GM12865 (cell line): ENCODE measurements around the gene CACNA1S.

ENCODE experiments used
- DNase-seq: peaks from one replicate; pipeline ENCODE4 v3.0.0; 2010; ENCODE audit warnings: low read depth
- H3K4me3 ChIP-seq: 2 replicates; pipeline ENCODE4 v1.5.1; 2011; ENCODE audit warnings: mild to moderate bottlenecking, low read depth, low read length, control low read depth
- CTCF ChIP-seq: IDR thresholded peaks from 2 replicates; pipeline ENCODE4 v1.5.1; 2011; ENCODE audit warnings: low read length, control low read depth, low read depth, inconsistent platforms; ENCODE audit not compliant: insufficient read depth; ENCODE audit errors: missing control alignments

CACNA1S gene

DNA sequence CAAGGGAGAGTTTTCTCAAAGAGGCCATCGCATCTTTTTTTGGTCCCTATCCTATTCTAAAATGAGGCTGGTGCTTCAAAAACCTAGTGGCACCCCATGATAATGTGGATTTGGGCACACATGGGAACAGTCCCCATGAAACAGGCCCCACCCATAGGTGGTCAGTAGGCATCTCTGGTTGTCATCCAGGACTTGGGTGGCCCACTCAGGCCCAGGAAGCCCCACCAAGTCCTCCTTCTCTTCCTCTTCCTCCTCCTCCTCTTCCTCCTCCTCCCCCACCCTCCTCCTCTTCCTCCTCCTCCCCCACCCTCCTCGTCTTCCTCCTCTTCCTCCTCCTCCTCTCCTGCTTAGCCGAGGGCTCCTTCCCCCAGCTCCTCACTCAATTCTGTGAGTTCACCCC, 554 bp downstream of the CACNA1S start:
- DNase-seq = no peak
- no peak for TF ChIP-seq CTCF
- H3K4me3 ChIP-seq = no peak overlapping the region

DNA sequence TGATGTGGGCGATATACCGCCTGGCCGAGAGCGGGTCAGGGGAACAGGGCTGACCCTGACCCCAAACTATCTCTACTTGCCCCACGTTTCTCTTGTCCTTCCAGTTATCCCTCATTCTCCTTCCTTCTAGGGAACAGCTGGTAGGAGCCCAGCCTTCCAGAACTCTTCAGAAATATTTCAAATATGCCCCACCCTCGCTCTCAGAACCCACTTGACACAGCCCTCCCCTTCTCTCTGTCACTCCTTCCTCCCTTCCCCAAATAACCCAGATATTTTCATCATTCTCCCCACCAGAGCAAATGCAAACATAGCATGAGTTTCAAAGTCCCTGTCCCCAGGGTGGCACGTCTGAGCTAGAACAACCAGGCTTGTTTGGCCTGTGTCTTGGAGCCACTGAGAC, 1.1 kb downstream of the CACNA1S start:
- no peak for DNase-seq
- no peak overlapping the region for H3K4me3 ChIP-seq
- TF ChIP-seq CTCF = no peak

DNA sequence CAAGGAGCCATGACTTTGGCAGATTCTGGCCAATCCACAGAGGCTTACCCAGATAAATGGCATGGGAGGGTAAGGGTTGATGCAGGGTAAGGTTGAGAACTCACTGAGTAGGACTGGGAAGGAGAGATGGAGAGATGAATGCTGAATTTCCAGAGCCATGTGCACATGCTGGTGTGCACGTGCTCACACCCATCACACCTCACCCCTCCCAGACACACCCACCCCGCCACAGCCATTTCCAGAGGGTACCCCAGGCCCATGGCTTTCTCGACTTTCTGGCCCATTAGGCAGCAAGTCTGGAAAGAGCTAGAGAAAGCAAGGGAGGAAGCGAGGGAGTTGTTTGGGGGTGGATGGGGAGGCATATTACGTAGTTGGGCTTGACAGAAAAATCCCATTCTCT, 1.6 kb downstream of the CACNA1S start:
- no peak for TF ChIP-seq CTCF
- no peak overlapping the region for H3K4me3 ChIP-seq
- no peak for DNase-seq

DNA sequence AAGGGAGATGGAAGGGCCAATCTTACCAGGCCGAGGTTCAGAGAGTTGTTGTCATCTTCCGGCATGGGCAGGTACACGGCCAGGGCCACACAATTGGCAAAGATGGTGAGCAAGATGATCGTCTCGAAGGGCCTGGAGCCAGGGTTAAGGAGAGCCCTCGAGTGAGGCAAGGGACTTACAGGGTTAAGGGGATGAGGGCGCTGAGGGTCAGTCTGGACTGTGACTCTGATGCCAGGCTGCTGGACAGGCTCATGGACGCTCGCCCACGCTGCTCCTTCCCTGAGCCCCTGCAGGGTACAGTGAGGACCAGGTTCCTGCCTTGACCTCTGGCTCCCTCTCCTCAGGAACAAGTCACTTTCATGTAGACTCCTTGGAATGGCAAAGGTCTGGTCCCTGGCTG, 2.1 kb downstream of the CACNA1S start:
- H3K4me3 ChIP-seq = no peak overlapping the region
- no peak for DNase-seq
- no peak for TF ChIP-seq CTCF

- DNase-seq = no peak
- H3K4me3 ChIP-seq = no peak overlapping the region
- no peak for TF ChIP-seq CTCF
Observed at GRCh38 chr1:201109651-201110050, 2.6 kb downstream of the CACNA1S start.

GRCh38 chr1:201108614-201109013, 3.6 kb downstream of the CACNA1S start:
- TF ChIP-seq CTCF = no peak
- peak; percentile 17 for DNase-seq
- H3K4me3 ChIP-seq = no peak overlapping the region

DNA sequence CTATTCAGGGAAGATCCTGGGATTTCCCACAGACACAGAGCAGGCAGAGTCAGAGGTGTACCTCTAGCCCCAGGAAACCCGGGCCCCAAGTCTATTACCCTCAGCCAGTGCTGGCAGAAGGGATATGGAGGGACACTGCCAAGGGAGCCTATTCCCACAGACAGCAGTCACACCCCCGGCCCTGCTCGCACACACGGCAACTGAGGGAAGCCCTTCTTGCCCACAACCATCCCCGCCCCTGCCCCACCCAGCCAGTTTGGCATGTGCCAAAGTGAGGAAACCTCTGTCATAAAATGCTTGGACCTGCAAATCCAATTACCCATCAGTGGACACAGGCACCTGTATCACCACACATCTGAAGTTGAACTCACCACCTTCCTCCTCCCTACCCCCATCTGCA, 6.5 kb downstream of the CACNA1S start:
- no peak overlapping the region for H3K4me3 ChIP-seq
- DNase-seq = no peak
- no peak for TF ChIP-seq CTCF
